HepG2 (cell line): ENCODE results near the gene MOCS1. TPM values are rescaled to one million over a fixed set of nuclear protein-coding genes. Genes with fewer than 3 reads are reported as not detected.

Experiments
- ATF4 ChIP-seq, 2 experiments: fragments of 450-650 bp in 1 of 2; sonication (generic) in 1 of 2; formaldehyde crosslinking; IDR thresholded peaks; 2 replicates each; pipeline versions ENCODE4 v1.5.0 to v1.8.0; 2020 to 2022; ENCODE audit warnings: mild to moderate bottlenecking in 1 of 2, missing genetic modification reagents in 1 of 2
- ATF7 ChIP-seq, 2 experiments: fragments of 450-650 bp in 1 of 2; sonication (generic) in 1 of 2; formaldehyde crosslinking in 1 of 2; IDR thresholded peaks; 2 replicates each; pipeline versions ENCODE4 v1.4.0 to v1.6.1; 2016 to 2020; ENCODE audit warnings: antibody characterized with exemption in 1 of 2, mild to moderate bottlenecking in 1 of 2, missing genetic modification reagents in 1 of 2
- ELF3 ChIP-seq: IDR thresholded peaks from 2 replicates; pipeline ENCODE4 v1.6.1; 2016; ENCODE audit warnings: missing genetic modification reagents, missing compliant biosample characterization
- FOXJ3 ChIP-seq: sonication (generic); formaldehyde crosslinking; IDR thresholded peaks from 2 replicates; pipeline ENCODE4 v1.4.0; 2020; ENCODE audit warnings: missing genetic modification reagents, mild to moderate bottlenecking, borderline replicate concordance
- JUND ChIP-seq: sonication (generic); formaldehyde crosslinking; IDR thresholded peaks from 2 replicates; pipeline ENCODE4 v1.8.0; 2022; ENCODE audit warnings: mild to moderate bottlenecking, missing genetic modification reagents
- POLR2A ChIP-seq, 2 experiments: IDR thresholded peaks; 2 replicates each; pipeline ENCODE4 v1.6.1; 2011; ENCODE audit warnings: low read depth in 2 of 2, low read length in 2 of 2, mild to moderate bottlenecking in 1 of 2, moderate library complexity in 1 of 2; ENCODE audit not compliant: insufficient read depth in 1 of 2
- TEAD3 ChIP-seq: optimal IDR thresholded peaks from 2 replicates; pipeline ENCODE3; 2016; ENCODE audit warnings: borderline replicate concordance
- THYN1 ChIP-seq: sonication (generic); formaldehyde crosslinking; IDR thresholded peaks from 2 replicates; pipeline ENCODE4 v1.8.1; 2023; ENCODE audit warnings: low read depth, mild to moderate bottlenecking, moderate library complexity, missing genetic modification reagents, borderline replicate concordance
- TRAFD1 ChIP-seq: sonication (generic); formaldehyde crosslinking; IDR thresholded peaks from 2 replicates; pipeline ENCODE4 v1.5.1; 2020; ENCODE audit warnings: missing genetic modification reagents, mild to moderate bottlenecking, borderline replicate concordance
- ZFP62 ChIP-seq: sonication (generic); formaldehyde crosslinking; IDR thresholded peaks from 2 replicates; pipeline ENCODE4 v1.4.0; 2020; ENCODE audit warnings: missing genetic modification reagents
- ZNF143 ChIP-seq: sonication (generic); formaldehyde crosslinking; IDR thresholded peaks from 2 replicates; pipeline ENCODE4 v1.4.0; 2020; ENCODE audit warnings: missing genetic modification reagents
- ZNF205 ChIP-seq: IDR thresholded peaks from 2 replicates; pipeline ENCODE4 v1.6.1; 2018; ENCODE audit warnings: missing biosample characterization, missing genetic modification reagents
- ZNF335 ChIP-seq: sonication (generic); formaldehyde crosslinking; IDR thresholded peaks from 2 replicates; pipeline ENCODE4 v1.4.0; 2020; ENCODE audit warnings: missing genetic modification reagents
- polyA plus RNA-seq, 8 experiments: library from polyadenylated mRNA; depleted of rRNA in 3 of 8; stranded (reverse) in 7 of 8; unstranded in 1 of 8; fragments of >200 nt; fragmentation: Illumina TruSeq in 4 of 8; extraction: Trizol in 4 of 8; gene quantifications; 2 replicates each; pipeline versions ENCODE4 v1.2.1 to v1.2.3, GENCODE V29; 2011 to 2016; ENCODE audit warnings: low read depth in 4 of 8, missing spikeins in 1 of 8, mixed read lengths in 1 of 8; ENCODE audit not compliant: insufficient read depth in 1 of 8
- total RNA-seq, 5 experiments: library from RNA; depleted of rRNA; stranded (reverse); fragments of >200 nt; fragmentation: Illumina TruSeq; extraction: Trizol; gene quantifications; 2 replicates each; pipeline ENCODE4 v1.2.3, GENCODE V29; 2016; ENCODE audit warnings: low read depth in 1 of 5
- TF ChIP-seq, protein P1 (sequence below): sonication (generic); formaldehyde crosslinking; IDR thresholded peaks from 2 replicates; pipeline ENCODE4 v1.4.0; 2020; ENCODE audit warnings: missing genetic modification reagents
- TF ChIP-seq, protein P2 (sequence below): sonication (generic); formaldehyde crosslinking; IDR thresholded peaks from one replicate; pipeline ENCODE4 v1.5.1; 2020; ENCODE audit warnings: mild to moderate bottlenecking, missing genetic modification reagents; ENCODE audit errors: not compliant biosample characterization

MOCS1 gene
- total and polyA plus RNA-seq, 2 of the 13 experiments (the other 11 are each of a cell fraction or from before 2014, with no cell fraction given) = 5.3 to 11.7 TPM

DNA sequence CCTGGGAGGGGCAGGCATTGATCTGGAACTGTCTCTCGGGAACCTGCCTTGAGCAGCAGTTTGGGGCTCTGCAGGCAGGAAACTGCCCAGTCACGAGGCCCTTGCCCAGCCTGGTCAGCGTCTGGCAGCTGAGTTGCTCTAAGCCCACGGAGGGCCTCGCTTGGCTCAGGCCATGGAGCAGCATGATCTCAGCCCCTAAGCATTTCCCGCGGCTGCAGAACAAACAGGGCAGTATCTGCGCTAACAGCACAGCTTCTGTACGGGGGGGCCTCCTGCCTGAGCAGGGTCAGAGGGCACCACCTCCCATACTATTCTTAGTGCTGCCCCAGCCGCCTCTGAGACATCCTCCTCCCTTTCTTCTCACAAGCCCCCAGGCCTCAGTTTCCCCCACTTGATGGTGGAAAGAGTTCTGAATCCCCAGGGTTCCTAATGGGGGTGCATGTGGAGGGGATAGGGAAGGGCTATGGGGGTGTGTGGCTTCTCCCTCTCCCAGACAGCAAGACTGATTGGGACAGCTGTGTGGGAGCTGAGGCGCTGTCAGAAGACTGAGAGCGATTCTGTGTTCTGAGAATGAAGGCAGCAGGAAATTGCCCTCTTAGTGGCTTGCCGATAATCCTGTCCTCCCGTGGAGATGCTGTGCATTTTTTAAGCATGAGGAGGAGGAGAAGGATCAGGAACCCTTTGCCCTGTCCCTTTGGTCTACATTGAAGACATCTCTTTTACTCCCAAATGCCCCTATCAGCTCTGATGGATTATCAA, 46.4 kb downstream of the MOCS1 start (continued):
- TF ChIP-seq FOXJ3 (CRISPR knock-in tag) (no peak), ELF3 (CRISPR knock-in tag) (peak; percentile 63; the same call in 1 of the 2 replicates), ZNF205 (CRISPR knock-in tag) (no peak), JUND (CRISPR knock-in tag) (peak; percentile 96), TEAD3 (peak; percentile 94), TRAFD1 (CRISPR knock-in tag) (no peak), POLR2A (IDR thresholded peaks at IDR 0.05; ENCODE audit: insufficient read depth in 1 of 2, low read depth in 2 of 2, low read length in 2 of 2) (no peak), ATF4 (CRISPR knock-in tag; IDR thresholded peaks at IDR 0.05) (peak in 1 of 2 experiments; percentile 39; a peak in 1 of 4 replicates), ZNF143 (CRISPR knock-in tag) (peak; percentile 27; the same call in 1 of the 2 replicates), ZNF335 (CRISPR knock-in tag) (0 out of 2 replicates have a peak, but pooled peaks have one; percentile 48), ATF7 (IDR thresholded peaks at IDR 0.05) (no peak), ATF7 (CRISPR knock-in tag; IDR thresholded peaks at IDR 0.05) (peak; percentile 94), ZFP62 (CRISPR knock-in tag) (no peak), THYN1 (CRISPR knock-in tag) (no peak)
- TF ChIP-seq, protein P1, sequence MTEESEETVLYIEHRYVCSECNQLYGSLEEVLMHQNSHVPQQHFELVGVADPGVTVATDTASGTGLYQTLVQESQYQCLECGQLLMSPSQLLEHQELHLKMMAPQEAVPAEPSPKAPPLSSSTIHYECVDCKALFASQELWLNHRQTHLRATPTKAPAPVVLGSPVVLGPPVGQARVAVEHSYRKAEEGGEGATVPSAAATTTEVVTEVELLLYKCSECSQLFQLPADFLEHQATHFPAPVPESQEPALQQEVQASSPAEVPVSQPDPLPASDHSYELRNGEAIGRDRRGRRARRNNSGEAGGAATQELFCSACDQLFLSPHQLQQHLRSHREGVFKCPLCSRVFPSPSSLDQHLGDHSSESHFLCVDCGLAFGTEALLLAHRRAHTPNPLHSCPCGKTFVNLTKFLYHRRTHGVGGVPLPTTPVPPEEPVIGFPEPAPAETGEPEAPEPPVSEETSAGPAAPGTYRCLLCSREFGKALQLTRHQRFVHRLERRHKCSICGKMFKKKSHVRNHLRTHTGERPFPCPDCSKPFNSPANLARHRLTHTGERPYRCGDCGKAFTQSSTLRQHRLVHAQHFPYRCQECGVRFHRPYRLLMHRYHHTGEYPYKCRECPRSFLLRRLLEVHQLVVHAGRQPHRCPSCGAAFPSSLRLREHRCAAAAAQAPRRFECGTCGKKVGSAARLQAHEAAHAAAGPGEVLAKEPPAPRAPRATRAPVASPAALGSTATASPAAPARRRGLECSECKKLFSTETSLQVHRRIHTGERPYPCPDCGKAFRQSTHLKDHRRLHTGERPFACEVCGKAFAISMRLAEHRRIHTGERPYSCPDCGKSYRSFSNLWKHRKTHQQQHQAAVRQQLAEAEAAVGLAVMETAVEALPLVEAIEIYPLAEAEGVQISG = peak; percentile 65
- TF ChIP-seq, protein P2, sequence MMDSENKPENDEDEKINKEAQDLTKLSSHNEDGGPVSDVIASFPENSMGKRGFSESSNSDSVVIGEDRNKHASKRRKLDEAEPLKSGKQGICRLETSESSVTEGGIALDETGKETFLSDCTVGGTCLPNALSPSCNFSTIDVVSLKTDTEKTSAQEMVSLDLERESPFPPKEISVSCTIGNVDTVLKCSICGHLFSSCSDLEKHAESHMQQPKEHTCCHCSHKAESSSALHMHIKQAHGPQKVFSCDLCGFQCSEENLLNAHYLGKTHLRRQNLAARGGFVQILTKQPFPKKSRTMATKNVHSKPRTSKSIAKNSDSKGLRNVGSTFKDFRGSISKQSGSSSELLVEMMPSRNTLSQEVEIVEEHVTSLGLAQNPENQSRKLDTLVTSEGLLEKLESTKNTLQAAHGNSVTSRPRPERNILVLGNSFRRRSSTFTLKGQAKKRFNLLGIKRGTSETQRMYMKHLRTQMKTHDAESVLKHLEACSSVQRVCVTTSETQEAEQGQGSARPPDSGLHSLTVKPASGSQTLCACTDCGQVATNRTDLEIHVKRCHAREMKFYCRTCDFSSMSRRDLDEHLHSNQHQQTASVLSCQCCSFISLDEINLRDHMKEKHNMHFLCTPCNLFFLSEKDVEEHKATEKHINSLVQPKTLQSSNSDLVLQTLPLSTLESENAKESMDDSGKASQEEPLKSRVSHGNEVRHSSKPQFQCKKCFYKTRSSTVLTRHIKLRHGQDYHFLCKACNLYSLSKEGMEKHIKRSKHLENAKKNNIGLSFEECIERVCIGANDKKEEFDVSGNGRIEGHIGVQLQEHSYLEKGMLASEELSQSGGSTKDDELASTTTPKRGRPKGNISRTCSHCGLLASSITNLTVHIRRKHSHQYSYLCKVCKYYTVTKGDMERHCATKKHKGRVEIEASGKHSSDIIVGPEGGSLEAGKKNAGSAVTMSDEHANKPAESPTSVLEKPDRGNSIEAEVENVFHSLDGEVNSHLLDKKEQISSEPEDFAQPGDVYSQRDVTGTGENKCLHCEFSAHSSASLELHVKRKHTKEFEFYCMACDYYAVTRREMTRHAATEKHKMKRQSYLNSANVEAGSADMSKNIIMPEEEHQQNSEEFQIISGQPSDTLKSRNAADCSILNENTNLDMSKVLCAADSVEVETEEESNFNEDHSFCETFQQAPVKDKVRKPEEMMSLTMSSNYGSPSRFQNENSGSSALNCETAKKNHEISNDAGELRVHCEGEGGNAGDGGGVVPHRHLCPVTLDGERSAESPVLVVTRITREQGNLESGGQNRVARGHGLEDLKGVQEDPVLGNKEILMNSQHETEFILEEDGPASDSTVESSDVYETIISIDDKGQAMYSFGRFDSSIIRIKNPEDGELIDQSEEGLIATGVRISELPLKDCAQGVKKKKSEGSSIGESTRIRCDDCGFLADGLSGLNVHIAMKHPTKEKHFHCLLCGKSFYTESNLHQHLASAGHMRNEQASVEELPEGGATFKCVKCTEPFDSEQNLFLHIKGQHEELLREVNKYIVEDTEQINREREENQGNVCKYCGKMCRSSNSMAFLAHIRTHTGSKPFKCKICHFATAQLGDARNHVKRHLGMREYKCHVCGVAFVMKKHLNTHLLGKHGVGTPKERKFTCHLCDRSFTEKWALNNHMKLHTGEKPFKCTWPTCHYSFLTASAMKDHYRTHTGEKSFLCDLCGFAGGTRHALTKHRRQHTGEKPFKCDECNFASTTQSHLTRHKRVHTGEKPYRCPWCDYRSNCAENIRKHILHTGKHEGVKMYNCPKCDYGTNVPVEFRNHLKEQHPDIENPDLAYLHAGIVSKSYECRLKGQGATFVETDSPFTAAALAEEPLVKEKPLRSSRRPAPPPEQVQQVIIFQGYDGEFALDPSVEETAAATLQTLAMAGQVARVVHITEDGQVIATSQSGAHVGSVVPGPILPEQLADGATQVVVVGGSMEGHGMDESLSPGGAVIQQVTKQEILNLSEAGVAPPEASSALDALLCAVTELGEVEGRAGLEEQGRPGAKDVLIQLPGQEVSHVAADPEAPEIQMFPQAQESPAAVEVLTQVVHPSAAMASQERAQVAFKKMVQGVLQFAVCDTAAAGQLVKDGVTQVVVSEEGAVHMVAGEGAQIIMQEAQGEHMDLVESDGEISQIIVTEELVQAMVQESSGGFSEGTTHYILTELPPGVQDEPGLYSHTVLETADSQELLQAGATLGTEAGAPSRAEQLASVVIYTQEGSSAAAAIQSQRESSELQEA = peak; percentile 31
